Endometrial microvascular endothelial cells (primary cell): ENCODE measurements around the gene OR9A2. TPM values are rescaled to one million over a fixed set of nuclear protein-coding genes. Genes with fewer than 3 reads are reported as not detected.

Experiments used
- in situ Hi-C: cut with HindIII; loops from 2 replicates; pipeline ENCODE4 v1.10.0; 2017; ENCODE audit warnings: low sequenced_read_pairs, low pct_unique_long_range_greater_than_20kb; ENCODE audit errors: inconsistent ontology term
- total RNA-seq: library from RNA; depleted of rRNA; stranded (reverse); fragments of >200 nt; gene quantifications from one replicate; pipeline ENCODE4 v1.2.3, GENCODE V29; 2015; ENCODE audit errors: inconsistent ontology term

Gene OR9A2
- total RNA-seq, 1 donor from 2014 or later = not detected

GRCh38 chr7:143027683-143028082 lies 751 bp upstream of the OR9A2 start:
- in situ Hi-C loops = no loop called here

DNA sequence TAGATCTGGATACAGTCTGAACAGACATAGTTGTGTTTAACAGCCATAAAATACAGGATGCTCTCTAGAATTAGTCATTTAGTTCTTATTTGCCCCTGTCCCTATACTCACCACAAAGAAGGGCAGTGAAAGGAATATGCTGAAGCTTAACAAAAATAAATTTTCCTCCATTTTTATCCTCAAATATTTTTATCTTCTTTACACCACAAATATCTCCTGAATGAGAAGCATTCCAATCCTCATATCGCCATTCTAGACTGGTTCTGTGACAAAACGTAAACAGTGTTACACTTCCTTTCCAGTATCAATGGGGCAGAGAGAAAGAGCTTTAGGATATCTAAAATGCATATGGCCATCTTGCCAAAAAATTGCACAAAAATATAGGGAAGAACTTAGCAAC lies 1.6 kb downstream of the OR9A2 start:
- in situ Hi-C loops = no loop called here

GRCh38 chr7:143023047-143023446 lies 3.9 kb downstream of the OR9A2 start:
- in situ Hi-C loops = no loop called here

DNA sequence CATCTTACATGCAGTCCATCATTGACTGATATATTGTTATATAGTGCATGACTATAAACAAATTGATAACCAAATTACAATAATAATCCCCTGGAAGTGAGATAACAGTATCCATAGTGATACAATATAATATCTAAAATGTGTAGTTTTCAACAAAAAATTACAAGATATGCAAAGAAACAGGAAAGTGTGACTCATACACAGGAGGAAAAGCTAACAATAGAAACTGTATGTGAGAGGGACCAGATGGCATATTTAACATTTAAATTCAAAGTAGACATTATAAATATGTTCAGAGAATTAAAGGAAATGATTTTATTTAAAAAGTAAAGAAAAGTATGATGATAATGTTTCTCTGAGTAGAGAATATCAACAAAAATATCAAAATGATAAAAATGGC lies 8.0 kb downstream of the OR9A2 start:
- in situ Hi-C loops = loop anchor here (10.0 kb wide), 1 partner anchor 196 kb away; no protein-coding TSS in a partner anchor

DNA sequence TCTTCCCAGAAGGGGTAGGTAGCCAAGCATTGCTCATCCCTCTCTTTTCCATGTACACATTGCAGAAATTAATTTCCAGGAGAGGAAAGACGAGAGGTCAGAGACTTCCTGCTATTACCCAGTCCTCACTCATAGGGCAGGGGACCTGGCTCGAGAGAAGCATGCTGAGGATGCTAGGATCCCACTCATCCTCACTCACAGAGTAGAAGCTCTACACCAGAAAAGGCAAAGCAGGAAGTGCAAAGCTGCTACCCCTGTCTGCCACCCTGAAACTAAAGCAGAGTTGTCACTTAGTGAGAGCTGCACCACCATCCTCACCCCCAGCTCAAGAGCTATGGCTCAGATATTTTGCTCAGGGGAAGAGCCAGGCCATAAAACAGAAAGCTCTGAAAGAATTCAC lies 9.9 kb downstream of the OR9A2 start:
- in situ Hi-C loops = loop anchor here (10.0 kb wide), 1 partner anchor 198 kb away; no protein-coding TSS in a partner anchor

DNA sequence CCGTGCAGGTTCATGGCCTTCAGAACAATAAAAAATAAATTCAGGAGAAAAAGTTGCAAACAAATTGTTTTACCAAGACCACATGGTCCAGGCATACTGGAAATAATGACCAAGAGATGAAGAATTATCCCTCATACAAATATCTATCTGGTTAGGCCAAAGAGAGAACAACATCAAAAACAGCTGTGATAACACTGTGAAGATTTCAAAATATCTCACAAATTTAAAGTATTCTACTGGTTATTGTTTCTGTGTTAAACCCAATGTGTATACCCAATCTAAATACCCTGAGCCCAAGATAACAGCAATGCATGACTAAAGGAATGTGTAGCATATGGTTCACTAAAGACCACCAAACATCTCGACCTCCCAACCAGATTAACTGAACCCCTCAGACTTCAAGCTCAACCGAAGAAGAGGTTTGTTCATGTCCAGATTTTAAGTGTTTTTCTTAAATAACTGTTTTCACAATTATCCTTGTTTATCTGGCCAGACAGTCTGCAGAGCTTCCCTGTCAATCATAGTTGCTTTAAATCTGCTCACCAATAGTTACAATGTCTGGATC lies 10.9 kb downstream of the OR9A2 start:
- in situ Hi-C loops = loop anchor here (10.0 kb wide), 1 partner anchor 199 kb away; no protein-coding TSS in a partner anchor

GRCh38 chr7:143015084-143015483 lies 11.8 kb downstream of the OR9A2 start:
- in situ Hi-C loops = loop anchor here (10.0 kb wide), 1 partner anchor 200 kb away; no protein-coding TSS in a partner anchor

GRCh38 chr7:143013893-143014292 lies 13.0 kb downstream of the OR9A2 start:
- in situ Hi-C loops = loop anchor here (10.0 kb wide), 1 partner anchor 201 kb away; no protein-coding TSS in a partner anchor

GRCh38 chr7:143013473-143013872 lies 13.5 kb downstream of the OR9A2 start:
- in situ Hi-C loops = loop anchor here (10.0 kb wide), 1 partner anchor 201 kb away; no protein-coding TSS in a partner anchor

- in situ Hi-C loops = loop anchor here (10.0 kb wide), 1 partner anchor 202 kb away; no protein-coding TSS in a partner anchor
These were observed 14.5 kb downstream of the OR9A2 start for GRCh38 chr7:143012409-143012808.

DNA sequence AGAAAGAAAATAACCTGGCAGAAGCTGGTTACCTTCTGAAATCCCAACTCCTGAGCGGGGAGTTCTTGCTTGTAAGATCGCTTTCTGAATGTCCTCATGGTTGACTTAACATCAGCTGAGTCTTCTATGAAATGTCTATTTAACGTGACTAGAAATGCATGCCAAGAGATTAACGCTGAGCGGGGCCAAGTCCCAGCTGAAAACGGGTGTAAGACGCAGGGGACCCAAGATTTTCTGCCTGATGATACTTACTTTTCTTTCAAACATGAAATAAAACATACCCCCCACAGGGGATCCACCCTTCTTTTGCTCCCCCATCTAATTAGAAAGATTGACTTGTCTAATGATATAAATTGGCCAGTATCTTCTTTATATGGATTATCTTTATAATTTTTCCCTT lies 14.9 kb downstream of the OR9A2 start:
- in situ Hi-C loops = loop anchor here (10.0 kb wide), 1 partner anchor 203 kb away; no protein-coding TSS in a partner anchor

DNA sequence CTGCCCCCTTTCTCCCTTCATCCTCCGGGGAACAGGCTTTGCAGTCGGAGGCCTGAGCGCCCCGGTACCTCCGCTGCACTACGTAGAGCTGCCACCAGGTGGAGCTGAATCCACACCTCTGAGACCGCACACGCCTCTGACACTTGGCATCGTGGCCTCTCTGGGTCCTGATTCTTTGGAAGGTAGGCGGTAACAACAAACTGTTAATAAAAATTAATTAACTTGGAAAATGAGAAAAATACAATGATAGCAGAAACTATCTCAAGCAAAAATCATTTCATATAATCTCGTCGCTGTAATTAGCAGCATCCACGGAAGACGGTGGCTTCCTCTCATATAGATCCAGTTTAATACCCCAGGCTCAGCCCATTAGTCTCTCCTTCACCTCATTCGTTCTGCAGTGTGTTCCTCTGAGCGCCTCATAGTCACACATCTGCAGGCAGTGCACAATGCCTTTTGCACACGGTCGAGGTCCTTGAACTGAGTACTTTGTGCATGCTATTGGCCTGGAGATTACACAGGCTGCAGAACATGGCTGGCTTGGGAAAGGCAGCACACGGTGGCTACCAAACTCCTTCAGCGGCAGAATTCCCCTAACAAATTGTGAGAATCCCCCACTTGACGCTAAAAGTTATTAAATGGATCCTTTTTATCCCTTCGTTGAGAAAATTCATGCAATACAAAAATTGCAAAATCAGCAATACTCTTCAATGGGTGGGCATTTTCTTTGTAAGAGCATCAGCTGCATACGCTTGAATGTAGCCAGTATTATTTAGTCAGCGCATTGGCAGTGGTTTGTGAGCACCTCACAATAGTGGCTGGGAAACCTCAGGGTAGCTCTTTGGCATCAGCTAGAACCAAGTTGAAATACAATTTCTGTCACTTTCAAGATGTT lies 18.7 kb downstream of the OR9A2 start:
- in situ Hi-C loops = no loop called here

- in situ Hi-C loops = no loop called here
These were observed 21.2 kb downstream of the OR9A2 start for GRCh38 chr7:143005632-143006260.

GRCh38 chr7:143003393-143004051 lies 23.4 kb downstream of the OR9A2 start:
- in situ Hi-C loops = no loop called here

- in situ Hi-C loops = no loop called here
These were observed 24.0 kb downstream of the OR9A2 start for GRCh38 chr7:143002898-143003297.

GRCh38 chr7:143002106-143002505 lies 24.8 kb downstream of the OR9A2 start:
- in situ Hi-C loops = no loop called here

DNA sequence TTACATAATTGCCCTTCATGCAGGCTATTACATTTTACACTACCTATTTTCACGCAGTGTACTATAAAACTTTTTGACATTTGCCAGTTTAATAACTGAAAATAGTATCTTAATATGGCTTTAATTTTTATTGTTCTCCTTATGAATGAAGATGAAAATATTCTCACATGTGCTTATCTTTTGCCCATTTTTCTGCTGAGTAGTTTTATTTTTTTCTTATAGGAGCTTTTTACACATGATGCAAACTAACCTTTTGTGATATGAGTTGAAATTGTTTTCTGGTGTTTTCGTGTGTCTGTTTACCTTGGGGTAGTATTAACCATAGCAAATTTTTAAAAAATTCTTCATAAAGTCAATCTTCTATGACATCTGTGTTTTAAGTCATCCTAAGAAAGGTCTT lies 26.3 kb downstream of the OR9A2 start:
- in situ Hi-C loops = no loop called here

- in situ Hi-C loops = no loop called here
These were observed 27.1 kb downstream of the OR9A2 start for GRCh38 chr7:142999793-143000192.

GRCh38 chr7:142998966-142999365 lies 28.0 kb downstream of the OR9A2 start:
- in situ Hi-C loops = no loop called here
